Measurements from ENCODE around the gene TMEM121. TPM values are rescaled to one million over a fixed set of nuclear protein-coding genes. Genes with fewer than 3 reads are reported as not detected.

The TMEM121 gene
- polyA plus RNA-seq (2012; ENCODE audit: insufficient read length, low read depth), result 4.1 TPM

DNA sequence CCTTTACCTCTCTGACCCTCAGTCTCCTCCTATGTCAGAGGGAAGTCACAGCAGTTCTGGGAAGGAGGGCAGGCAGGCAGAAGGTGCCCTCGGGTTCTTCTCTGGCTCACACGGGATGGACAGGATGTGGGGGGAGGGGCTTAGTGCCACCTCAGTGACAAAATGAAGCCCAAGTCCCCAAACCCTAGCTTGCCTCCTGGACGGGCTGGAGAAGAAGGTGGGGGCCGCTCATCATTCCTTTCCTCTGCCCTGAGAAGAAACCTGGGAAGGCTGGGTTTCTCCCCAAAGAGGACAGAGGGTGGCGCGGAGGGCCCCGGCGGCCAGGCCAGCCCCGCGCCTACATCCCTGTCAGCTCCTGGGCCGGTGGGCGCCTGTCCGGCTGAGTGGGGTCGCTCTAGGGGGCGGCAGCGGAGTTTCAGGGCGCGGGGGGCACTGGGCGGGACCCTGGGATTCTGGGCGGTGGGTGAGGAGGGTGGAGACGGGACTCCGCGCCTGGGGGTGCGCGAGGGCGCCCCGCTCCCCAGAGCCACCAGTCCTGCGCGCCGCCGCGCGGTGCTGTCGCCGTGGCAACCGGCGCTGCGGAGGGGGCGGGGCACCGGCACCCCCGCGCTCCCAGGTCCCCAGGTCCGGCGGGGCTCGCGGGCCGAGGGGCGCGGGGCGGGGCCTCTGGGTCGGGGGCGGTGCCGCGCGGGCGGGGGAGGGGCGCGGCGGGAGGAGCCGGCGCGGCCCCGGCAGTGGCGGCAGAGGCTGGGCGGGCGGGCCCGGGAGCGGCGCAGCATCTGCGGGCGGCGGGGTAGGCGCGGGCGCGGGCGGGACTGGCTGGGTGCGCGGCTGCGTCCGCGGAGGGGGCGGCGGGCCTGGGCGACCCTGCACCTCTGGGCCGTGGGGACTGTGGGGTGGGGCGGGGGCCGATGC is at the start of gene TMEM121:
TMEM121 (plus strand) TSS at position 723 of the 915 bp plus-strand sequence. CDS start 2,252 bp downstream, outside the sequence.
- TF ChIP-seq FOXP2 (optimal IDR thresholded peaks at IDR 0.05; ENCODE audit: borderline replicate concordance, extremely low read depth, extremely low read length, insufficient read depth), result no peak
- TF ChIP-seq, protein P1, sequence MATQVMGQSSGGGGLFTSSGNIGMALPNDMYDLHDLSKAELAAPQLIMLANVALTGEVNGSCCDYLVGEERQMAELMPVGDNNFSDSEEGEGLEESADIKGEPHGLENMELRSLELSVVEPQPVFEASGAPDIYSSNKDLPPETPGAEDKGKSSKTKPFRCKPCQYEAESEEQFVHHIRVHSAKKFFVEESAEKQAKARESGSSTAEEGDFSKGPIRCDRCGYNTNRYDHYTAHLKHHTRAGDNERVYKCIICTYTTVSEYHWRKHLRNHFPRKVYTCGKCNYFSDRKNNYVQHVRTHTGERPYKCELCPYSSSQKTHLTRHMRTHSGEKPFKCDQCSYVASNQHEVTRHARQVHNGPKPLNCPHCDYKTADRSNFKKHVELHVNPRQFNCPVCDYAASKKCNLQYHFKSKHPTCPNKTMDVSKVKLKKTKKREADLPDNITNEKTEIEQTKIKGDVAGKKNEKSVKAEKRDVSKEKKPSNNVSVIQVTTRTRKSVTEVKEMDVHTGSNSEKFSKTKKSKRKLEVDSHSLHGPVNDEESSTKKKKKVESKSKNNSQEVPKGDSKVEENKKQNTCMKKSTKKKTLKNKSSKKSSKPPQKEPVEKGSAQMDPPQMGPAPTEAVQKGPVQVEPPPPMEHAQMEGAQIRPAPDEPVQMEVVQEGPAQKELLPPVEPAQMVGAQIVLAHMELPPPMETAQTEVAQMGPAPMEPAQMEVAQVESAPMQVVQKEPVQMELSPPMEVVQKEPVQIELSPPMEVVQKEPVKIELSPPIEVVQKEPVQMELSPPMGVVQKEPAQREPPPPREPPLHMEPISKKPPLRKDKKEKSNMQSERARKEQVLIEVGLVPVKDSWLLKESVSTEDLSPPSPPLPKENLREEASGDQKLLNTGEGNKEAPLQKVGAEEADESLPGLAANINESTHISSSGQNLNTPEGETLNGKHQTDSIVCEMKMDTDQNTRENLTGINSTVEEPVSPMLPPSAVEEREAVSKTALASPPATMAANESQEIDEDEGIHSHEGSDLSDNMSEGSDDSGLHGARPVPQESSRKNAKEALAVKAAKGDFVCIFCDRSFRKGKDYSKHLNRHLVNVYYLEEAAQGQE (IDR thresholded peaks at IDR 0.05; ENCODE audit: insufficient read depth in 1 of 2, low read depth in 2 of 2, low read length in 2 of 2), result no peak
- TF ChIP-seq POLR2AphosphoS5 (IDR thresholded peaks at IDR 0.05; ENCODE audit: low read depth, low read length), result no peak
- no peak for TF ChIP-seq SIN3A (IDR thresholded peaks at IDR 0.05; ENCODE audit: borderline replicate concordance, insufficient read depth, low read length)
- no peak for TF ChIP-seq TAF1 (IDR thresholded peaks at IDR 0.05; ENCODE audit: borderline replicate concordance, insufficient read depth, low read length)

GRCh38 chr14:105476831-105477659 is 49.3 kb upstream of the TMEM121 start:
- TF ChIP-seq TAF1 (IDR thresholded peaks at IDR 0.05; ENCODE audit: borderline replicate concordance, insufficient read depth, low read length), result no peak
- no peak for TF ChIP-seq SIN3A (IDR thresholded peaks at IDR 0.05; ENCODE audit: borderline replicate concordance, insufficient read depth, low read length)
- TF ChIP-seq, protein P1 (IDR thresholded peaks at IDR 0.05; ENCODE audit: insufficient read depth in 1 of 2, low read depth in 2 of 2, low read length in 2 of 2), result no peak
- no peak for TF ChIP-seq FOXP2 (optimal IDR thresholded peaks at IDR 0.05; ENCODE audit: borderline replicate concordance, extremely low read depth, extremely low read length, insufficient read depth)
- no peak for TF ChIP-seq POLR2AphosphoS5 (IDR thresholded peaks at IDR 0.05; ENCODE audit: low read depth, low read length)

- TF ChIP-seq FOXP2 (optimal IDR thresholded peaks at IDR 0.05; ENCODE audit: borderline replicate concordance, extremely low read depth, extremely low read length, insufficient read depth) (no peak), TAF1 (IDR thresholded peaks at IDR 0.05; ENCODE audit: borderline replicate concordance, insufficient read depth, low read length) (no peak), SIN3A (IDR thresholded peaks at IDR 0.05; ENCODE audit: borderline replicate concordance, insufficient read depth, low read length) (no peak), POLR2AphosphoS5 (IDR thresholded peaks at IDR 0.05; ENCODE audit: low read depth, low read length) (no peak)
- TF ChIP-seq, protein P1 (IDR thresholded peaks at IDR 0.05; ENCODE audit: insufficient read depth in 1 of 2, low read depth in 2 of 2, low read length in 2 of 2), result no peak
These were observed 48.6 kb upstream of the TMEM121 start for GRCh38 chr14:105477660-105478397.

DNA sequence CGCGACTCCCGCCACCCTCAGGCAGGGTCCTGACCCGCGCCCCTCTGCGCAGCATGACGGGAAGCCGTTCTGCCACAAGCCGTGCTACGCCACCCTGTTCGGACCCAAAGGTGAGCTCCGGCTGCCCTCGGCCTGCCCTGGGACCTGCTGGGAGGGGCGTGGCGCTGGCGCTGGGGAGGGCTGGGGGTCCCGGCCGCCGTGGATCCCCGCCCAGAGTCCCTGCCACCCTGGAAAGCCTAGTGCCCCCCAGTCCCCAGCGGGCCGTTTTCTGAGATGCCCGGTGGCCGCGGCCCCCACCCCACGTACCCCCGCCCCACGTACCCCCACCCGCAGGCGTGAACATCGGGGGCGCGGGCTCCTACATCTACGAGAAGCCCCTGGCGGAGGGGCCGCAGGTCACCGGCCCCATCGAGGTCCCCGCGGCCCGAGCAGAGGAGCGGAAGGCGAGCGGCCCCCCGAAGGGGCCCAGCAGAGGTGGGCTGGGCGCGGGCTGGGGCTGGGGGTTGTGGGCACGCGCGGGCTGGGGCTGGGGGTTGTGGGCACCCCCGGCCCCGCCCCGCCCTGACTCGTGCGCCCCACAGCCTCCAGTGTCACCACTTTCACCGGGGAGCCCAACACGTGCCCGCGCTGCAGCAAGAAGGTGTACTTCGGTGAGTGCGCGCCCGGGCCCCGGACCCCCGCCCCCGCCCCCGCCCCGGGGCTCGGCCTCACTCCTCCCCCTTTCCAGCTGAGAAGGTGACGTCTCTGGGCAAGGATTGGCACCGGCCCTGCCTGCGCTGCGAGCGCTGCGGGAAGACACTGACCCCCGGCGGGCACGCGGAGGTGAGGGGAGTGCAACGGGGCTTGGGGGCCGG is 47.8 kb upstream of the TMEM121 start:
- TF ChIP-seq SIN3A (IDR thresholded peaks at IDR 0.05; ENCODE audit: borderline replicate concordance, insufficient read depth, low read length) (no peak), POLR2AphosphoS5 (IDR thresholded peaks at IDR 0.05; ENCODE audit: low read depth, low read length) (no peak), FOXP2 (optimal IDR thresholded peaks at IDR 0.05; ENCODE audit: borderline replicate concordance, extremely low read depth, extremely low read length, insufficient read depth) (no peak), TAF1 (IDR thresholded peaks at IDR 0.05; ENCODE audit: borderline replicate concordance, insufficient read depth, low read length) (no peak)
- TF ChIP-seq, protein P1 (IDR thresholded peaks at IDR 0.05; ENCODE audit: insufficient read depth in 1 of 2, low read depth in 2 of 2, low read length in 2 of 2), result no peak

Measured in PFSK-1 (cell line).